HG03139 (cell line): ENCODE results near the gene SECISBP2L.

Source experiments
- ATAC-seq: cut with Tn5 transposase; IDR thresholded peaks from one replicate; pipeline ENCODE4 v1.9.1; 2021; ENCODE audit not compliant: unreplicated experiment

Gene SECISBP2L

DNA sequence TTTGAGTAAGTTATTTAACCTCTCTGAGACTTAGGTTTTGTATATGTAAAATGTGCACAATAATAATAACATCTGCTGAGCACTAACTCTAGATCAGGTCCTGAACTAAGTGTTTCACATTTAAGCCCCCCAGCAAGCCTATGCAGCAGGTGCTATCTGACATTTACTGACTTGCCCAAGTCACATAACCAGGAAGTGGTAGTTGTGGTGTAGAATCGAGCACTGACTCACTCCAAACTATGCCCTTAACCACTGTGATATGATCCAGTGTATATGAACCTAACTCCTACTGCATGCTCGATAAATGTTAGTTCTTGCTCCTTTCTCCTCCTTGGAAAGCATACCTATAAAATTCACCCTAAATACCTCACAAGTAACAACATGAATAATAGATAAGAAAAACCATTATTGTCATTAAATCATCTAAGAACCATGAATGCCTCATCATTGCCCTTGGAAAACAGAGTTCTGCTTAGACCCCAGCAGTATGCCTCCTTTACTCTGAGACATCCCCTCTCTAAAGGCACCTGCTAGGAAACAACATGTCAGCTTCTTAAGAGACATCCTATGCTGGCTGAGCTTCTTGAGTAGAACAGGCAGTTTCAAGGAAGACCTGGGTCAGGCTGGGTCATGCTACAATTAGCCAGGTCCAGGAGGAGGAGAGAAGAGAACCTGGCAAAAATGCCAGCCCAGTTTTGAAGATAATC is 79.5 kb downstream of the SECISBP2L start:
- ATAC-seq = peak; percentile 70

DNA sequence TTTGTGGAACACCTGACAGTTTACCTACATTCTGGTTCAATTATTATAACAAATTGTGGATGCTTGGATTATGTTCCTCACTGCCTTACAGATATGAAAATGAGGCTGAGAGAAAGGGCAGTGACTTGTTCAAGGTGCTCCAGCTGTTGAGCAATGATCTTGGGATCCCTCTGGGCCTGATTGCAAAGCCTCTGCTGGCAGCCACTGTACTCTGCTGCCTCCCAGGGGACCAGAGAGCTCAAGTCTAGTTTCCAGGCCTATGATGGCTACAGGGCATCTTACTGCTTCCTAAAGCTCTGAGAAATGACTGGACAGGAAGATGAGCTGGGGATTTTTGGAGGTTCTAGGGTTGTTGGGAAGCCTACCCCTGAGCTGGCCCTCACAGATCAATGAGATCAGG is 80.3 kb downstream of the SECISBP2L start:
- ATAC-seq = no peak

DNA sequence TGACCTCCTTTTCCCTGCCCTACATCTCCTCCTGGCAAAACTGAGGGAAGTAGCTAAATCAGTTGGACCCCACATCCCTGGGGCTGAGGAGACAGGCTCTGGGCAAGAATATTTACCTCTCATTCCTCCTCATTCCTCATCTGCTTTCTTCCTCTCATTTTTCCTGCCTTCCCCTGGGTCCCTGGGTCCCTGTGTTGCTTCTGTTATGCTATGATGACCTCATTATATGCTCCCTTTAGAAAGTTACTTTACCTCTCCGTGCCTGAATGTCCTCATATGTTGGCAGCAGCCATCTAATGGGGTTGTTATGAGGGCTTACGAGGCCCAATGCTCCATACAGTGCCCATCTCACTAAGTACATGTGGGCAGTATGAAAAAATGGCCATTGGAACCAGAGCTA is 81.3 kb downstream of the SECISBP2L start:
- ATAC-seq = no peak

DNA sequence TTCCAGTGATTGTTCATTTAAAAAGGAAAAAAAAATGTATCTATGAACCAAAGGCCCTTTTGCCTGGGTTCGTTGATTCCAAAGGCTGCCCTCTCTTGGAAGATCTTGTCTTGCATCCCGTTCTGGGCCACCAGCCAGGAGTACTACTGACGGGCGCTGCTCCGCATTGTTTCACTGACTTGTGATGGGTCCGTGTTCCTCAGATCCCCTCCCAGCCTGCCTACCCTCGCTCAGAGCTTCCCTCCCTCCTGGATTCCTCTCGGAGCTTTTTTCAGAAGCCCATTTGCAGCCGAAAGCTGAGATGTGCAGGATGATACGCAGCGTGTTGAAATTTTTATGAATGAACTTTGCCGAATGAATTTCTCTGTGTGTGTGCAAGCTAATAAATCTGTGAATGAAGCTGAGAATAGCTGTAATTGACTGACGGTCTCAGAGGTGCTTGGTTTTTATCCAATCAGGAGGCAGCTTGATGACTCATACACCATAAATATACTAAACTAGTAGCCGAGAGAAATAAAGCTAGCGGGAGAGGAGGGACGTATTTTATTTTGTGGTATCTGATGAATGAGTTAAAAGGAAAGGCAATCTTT is 82.6 kb downstream of the SECISBP2L start, which contains the start of gene SHC4:
Gene SHC4 (minus strand): TSS at position 396 of the 590 bp plus-strand sequence. CDS start 904 bp downstream, outside the sequence.
- ATAC-seq = no peak

DNA sequence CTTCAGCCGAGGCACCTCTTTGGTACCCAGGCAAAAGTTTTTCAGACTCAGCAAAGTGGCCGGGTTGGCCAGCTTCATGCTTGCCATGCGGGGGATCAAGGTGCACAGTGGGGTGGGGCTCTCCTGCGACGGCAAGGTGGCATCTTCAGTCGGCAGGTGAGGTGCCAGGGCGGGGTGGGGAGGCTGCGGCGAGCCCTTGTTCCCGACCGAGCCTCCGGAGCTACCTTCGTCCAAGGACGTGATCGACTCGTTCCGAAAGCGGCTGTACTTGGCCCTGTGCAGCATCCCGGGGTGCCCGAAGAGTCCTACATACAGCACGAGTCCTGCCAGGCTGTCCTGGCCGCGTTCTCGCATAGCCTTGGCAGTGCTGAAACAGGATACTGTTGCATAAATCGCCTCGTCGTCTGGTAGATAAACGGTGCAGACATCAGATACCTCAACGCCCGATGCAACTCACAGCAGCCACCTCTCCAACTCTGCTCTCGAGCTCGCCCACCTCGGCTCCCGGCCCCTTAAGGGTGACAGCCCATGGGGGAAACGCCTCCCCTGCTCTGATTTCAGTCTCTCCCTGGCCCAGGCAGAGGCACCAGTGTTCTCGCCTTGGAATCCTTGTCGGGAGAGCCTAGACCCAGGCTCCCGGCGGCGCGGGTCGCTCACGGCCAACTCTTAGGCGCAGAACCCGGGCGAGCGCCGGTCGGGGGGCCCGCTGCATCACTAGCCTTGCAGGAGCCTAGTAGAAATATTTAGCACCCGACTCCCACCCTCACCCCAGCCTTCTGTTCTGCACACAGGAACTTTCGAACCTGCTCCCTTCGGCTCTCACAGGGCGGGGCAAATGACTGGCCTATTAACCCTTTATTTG is 83.4 kb downstream of the SECISBP2L start:
- ATAC-seq = no peak

DNA sequence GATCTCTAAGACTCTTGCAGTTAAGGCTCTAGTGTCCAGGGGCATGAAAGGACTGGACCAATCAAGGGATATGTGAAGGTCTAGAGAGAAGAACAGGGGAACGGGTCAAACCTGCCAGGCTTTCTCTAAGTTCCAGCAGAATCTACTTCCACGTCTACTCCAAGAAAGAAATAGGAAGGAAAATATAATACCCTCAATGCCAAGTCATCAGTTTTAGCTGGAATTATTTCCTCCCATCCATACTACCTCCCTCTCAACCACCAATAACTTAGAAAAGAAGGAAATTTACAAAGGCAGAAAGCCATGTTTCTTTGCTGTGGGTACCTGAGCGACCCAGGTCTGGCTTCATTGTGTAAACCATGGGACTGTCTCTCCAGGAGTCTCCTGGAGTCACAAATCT is 90.3 kb downstream of the SECISBP2L start:
- no peak for ATAC-seq

DNA sequence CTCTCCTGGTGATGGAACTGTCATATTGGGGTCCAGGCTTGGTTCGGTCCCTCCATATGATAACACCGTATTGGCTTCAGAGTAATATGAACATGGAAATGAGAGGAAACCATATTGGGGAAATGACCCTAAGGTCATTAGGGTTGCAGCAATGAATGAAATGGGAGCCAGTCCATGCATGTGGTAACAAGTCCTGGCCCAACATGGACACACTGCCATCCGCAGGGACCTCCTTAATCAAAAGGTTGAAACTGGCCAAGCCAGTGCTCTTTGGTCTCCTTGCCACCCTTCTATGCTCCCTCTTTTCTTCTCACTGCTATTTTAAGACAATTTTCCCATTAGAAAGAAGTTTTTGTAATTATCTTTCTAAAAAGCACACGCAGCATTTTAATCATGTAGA is 90.9 kb downstream of the SECISBP2L start:
- no peak for ATAC-seq

DNA sequence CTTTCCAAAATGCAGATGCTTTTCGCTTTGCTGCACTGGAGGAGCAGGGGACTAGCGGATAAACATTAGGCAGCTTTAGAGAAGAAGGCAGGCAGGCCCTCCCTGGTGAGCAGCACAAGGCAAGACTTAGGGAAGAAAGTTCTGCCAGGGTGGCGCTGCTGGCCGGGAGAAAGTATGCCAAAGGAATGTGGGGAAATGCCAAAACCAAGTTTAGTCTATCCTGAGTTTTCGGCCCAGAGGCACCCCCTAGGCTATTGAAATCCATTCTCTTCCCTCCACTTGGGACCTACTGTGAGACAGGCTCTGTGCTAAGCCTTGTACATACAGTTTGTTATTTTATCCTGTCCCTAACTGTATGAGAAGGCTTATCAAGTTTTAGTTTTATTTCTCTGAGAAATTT is 91.7 kb downstream of the SECISBP2L start:
- ATAC-seq = no peak

DNA sequence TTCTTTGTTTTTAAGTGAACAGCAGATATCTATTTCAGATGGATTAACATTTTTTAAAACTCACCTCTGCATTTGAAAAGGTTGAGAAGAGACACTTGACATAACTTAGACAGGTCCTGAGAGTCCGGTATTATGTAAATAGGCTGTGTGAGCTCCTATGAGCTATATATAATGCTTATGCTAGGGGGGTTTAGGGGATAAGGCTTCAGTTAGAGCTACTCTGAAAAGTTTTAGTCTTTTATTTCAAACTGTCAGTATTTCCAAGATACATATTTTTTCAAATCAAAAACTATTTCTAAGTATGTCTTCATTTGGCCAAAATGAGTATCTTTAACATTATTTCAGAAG is 99.4 kb downstream of the SECISBP2L start:
- no peak for ATAC-seq

DNA sequence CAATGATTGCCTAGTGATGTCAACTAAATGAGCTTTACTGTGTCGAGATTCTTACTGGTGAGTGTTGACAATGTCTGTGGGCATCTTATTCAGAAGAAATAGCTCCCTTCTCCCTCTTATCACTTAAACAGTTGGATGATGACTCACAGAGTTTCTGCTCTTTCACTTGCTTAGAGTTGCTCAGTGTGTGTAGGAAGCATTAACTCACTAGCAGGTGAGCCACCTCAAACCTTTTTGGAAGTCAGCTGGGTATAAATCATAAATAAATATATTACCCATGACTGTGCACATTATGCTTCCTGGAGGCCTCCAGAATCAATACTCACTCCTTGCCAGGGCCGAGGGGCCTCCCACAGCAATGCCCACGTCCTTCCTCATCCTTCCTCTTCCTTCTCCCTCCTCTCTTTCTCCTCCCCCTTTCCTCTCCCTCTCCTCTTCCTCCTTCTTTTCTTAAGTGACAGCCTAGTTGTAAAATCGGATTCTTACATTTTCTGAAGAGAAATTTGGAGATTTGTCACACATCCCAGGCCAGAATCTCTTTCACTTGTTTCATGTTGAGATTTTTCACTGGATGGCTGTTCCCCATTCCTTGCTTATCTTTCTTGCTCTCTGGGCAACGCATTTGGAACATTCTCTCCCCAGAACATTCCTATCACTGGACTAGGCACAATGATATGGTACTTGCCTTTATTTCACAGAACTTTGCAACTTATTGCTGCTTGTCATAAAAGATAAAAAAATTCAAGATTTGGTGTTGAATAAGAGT is 100.0 kb downstream of the SECISBP2L start:
- ATAC-seq = no peak

DNA sequence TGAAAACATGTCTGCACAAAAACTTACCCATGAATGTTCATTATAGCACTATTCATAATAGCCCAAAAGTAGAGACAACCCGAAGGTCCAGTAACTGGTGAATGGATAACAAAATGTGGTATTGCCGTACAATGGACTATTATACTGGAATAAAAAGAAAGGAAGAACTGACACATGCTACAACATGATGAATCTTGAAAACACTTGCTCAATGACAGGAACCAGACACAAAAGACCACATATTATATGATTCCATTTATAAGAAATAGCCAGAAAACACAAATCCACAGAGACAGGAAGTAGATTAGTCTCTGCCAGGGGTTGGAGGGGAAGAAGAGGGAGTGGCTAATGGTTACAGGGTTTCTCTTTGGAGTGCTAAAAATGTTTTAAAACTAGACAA is 100.9 kb downstream of the SECISBP2L start:
- no peak for ATAC-seq

DNA sequence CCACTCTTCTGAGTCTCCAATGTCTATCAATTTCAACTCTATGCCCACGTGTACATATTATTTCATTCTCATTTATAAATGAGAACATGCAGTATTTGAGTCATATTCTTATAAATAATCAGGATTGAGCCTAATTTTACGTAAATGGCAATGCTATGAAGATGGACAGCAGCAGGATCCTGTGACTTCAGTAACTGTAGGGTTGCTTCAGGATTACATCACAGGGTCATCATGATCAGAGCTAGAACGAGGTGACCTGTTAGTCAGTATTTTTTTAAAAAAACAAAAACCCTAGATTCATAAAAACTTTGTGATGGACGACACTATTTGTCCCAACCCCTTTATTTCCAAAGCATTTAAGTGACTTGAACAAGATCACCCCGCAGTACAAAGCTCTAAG is 104.3 kb downstream of the SECISBP2L start:
- ATAC-seq = no peak

DNA sequence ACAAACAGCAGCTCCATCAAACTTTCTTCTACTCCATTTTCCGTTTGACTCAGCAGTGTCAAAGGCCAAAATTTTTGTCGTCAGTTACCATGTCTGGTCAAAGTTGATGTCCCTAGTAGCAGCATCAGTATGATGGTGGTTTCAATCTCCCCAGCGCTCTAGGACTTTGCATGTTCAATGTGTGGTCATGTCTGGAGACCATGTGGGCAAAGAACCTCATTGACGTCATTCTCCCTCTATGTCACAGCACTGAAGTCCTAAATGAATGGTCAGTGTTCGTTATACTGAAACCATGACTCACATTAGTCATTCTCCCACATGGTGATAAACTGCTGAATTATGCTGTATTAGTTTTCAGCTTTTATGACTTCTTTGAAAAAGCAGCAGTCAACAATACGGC is 105.7 kb downstream of the SECISBP2L start:
- ATAC-seq = peak; percentile 80

DNA sequence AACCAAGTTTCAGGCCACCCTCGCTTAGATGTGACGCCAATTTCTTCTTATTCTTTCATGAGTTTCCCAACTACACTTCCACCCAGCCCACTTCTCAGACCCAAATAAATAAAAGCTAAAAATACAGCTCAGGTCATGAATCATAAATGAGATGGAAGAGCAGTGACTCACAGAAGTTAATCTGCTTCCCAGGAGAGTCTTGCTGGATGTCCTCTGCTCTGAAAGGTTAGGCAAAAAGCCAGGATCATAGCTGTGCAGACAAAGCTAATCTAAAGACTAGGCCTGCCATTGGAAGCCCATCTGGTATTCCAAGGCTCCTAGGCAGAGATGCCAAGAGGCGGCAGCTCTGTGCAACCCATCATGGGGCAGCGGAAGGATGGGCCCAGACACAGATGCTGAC is 106.6 kb downstream of the SECISBP2L start:
- ATAC-seq = no peak
